ENCODE results near the gene GALNT18.

GRCh38 chr11:11348303-11348702 is 273.5 kb downstream of the GALNT18 start:
- TF ChIP-seq POLR2A (IDR thresholded peaks at IDR 0.05), result no peak
- no peak for TF ChIP-seq CTCF (IDR thresholded peaks at IDR 0.05)
- TF ChIP-seq EP300 (IDR thresholded peaks at IDR 0.05), result no peak

All from ovary (tissue), 3 donors.